ENCODE measurements around the gene RYR3. TPM values are rescaled to one million over a fixed set of nuclear protein-coding genes. Genes with fewer than 3 reads are reported as not detected.

Gene RYR3
- total RNA-seq, 1 experiment from 2014 or later: not detected

GRCh38 chr15:33317896-33318295 is 7.1 kb downstream of the RYR3 start:
- ChIA-PET CTCF (no interaction called here), POLR2A (ENCODE audit: unreplicated experiment) (no interaction called here)
- Histone ChIP-seq H3K36me3 (ENCODE audit: low read depth, low read length) (no peaks in the 10 kb centered on the region), H3K79me2 (ENCODE audit: low read length) (no peaks in the 10 kb centered on the region), H3K27me3 (ENCODE audit: low read length) (peaks cover 89% of the 10 kb centered on the region), H3F3A (ENCODE audit: low read length, unreplicated experiment) (no peaks in the 10 kb centered on the region), H3K9me2 (replicated peaks; ENCODE audit: low read length) (no peaks in the 10 kb centered on the region), H3K4me2 (ENCODE audit: low read length) (no peak overlapping the region), H4K20me1 (ENCODE audit: low read length) (no peaks in the 10 kb centered on the region), H3K4me1 (ENCODE audit: insufficient read depth, low read length) (no peaks in the 10 kb centered on the region), H3K9me3 (ENCODE audit: low read length) (no peaks in the 10 kb centered on the region), H3K27ac (ENCODE audit: low read length) (no peak overlapping the region), H3K4me3 (ENCODE audit: low read length) (no peak overlapping the region), H2AFZ (ENCODE audit: low read length) (no peak overlapping the region), H3K9ac (ENCODE audit: low read length) (no peak overlapping the region)
- intact Hi-C loops (cut with micrococcal nuclease): loop anchor here (10.0 kb wide), 1 partner anchor 67 kb away; no protein-coding TSS in a partner anchor
- DNase-seq (no peak), ATAC-seq (no peak)
- no peak for TF ChIP-seq EZH2 (IDR thresholded peaks at IDR 0.05; ENCODE audit: low read length, unreplicated experiment)
- TF ChIP-seq EZH2phosphoT487 (IDR thresholded peaks at IDR 0.05; ENCODE audit: borderline replicate concordance, low read length): no peak
- TF ChIP-seq CTCF (conservative IDR thresholded peaks at IDR 0.05; ENCODE audit: low read depth, low read length): no peak
- BruUV-seq (replicated peaks): no TSS peak

DNA sequence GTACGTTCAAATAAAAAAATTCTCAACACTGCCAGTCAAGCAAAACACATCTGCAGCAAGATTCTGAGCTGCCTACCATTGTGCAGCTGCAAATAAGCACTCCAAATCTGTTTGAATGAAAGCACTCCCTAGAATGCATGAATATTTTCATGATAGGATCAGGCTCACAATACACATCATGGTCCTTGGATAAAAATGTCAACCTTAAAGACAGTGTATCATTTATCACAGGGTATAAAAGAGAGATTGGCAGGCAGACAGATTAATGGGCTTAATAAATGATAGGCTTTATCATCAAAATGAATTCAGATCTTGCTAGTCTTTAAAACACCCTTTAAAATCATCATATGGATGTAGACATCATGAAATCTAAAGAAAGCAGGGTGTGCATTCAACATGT is 9.2 kb downstream of the RYR3 start:
- CTCF ChIA-PET: no interaction called here
- Histone ChIP-seq H3K4me1 (ENCODE audit: insufficient read depth, low read length) (no peaks in the 10 kb centered on the region), H3K27me3 (ENCODE audit: low read length) (peaks cover 90% of the 10 kb centered on the region), H3K4me3 (ENCODE audit: low read length) (no peak overlapping the region), H3K9me2 (replicated peaks; ENCODE audit: low read length) (no peaks in the 10 kb centered on the region), H3F3A (ENCODE audit: low read length, unreplicated experiment) (no peaks in the 10 kb centered on the region), H3K9me3 (ENCODE audit: low read length) (no peaks in the 10 kb centered on the region), H3K4me2 (ENCODE audit: low read length) (no peak overlapping the region), H3K36me3 (ENCODE audit: low read depth, low read length) (no peaks in the 10 kb centered on the region), H2AFZ (ENCODE audit: low read length) (no peak overlapping the region), H4K20me1 (ENCODE audit: low read length) (no peaks in the 10 kb centered on the region), H3K27ac (ENCODE audit: low read length) (no peak overlapping the region), H3K9ac (ENCODE audit: low read length) (no peak overlapping the region), H3K79me2 (ENCODE audit: low read length) (no peaks in the 10 kb centered on the region)
- BruUV-seq (replicated peaks): no TSS peak
- TF ChIP-seq CTCF (conservative IDR thresholded peaks at IDR 0.05; ENCODE audit: low read depth, low read length) (no peak), EZH2phosphoT487 (IDR thresholded peaks at IDR 0.05; ENCODE audit: borderline replicate concordance, low read length) (no peak), EZH2 (IDR thresholded peaks at IDR 0.05; ENCODE audit: low read length, unreplicated experiment) (no peak)
- no peak for DNase-seq
- POLR2A ChIA-PET (ENCODE audit: unreplicated experiment): no interaction called here
- ATAC-seq: no peak
- intact Hi-C loops (cut with micrococcal nuclease): no loop called here

GRCh38 chr15:33322091-33322490 is 11.3 kb downstream of the RYR3 start:
- Histone ChIP-seq H3K79me2 (ENCODE audit: low read length) (no peaks in the 10 kb centered on the region), H3K4me1 (ENCODE audit: insufficient read depth, low read length) (no peaks in the 10 kb centered on the region), H3K9me3 (ENCODE audit: low read length) (no peaks in the 10 kb centered on the region), H3K27me3 (ENCODE audit: low read length) (peaks cover 90% of the 10 kb centered on the region), H3K9me2 (replicated peaks; ENCODE audit: low read length) (no peaks in the 10 kb centered on the region), H3F3A (ENCODE audit: low read length, unreplicated experiment) (no peaks in the 10 kb centered on the region), H2AFZ (ENCODE audit: low read length) (no peak overlapping the region), H4K20me1 (ENCODE audit: low read length) (no peaks in the 10 kb centered on the region), H3K36me3 (ENCODE audit: low read depth, low read length) (no peaks in the 10 kb centered on the region), H3K4me2 (ENCODE audit: low read length) (no peak overlapping the region), H3K27ac (ENCODE audit: low read length) (no peak overlapping the region), H3K4me3 (ENCODE audit: low read length) (no peak overlapping the region), H3K9ac (ENCODE audit: low read length) (no peak overlapping the region)
- intact Hi-C loops (cut with micrococcal nuclease): no loop called here
- CTCF ChIA-PET: no interaction called here
- BruUV-seq (replicated peaks): no TSS peak
- POLR2A ChIA-PET (ENCODE audit: unreplicated experiment): no interaction called here
- TF ChIP-seq EZH2 (IDR thresholded peaks at IDR 0.05; ENCODE audit: low read length, unreplicated experiment): no peak
- no peak for TF ChIP-seq CTCF (conservative IDR thresholded peaks at IDR 0.05; ENCODE audit: low read depth, low read length)
- TF ChIP-seq EZH2phosphoT487 (IDR thresholded peaks at IDR 0.05; ENCODE audit: borderline replicate concordance, low read length): no peak
- DNase-seq (no peak), ATAC-seq (no peak)
